ENCODE data around the gene ATG101. TPM values are rescaled to one million over a fixed set of nuclear protein-coding genes. Genes with fewer than 3 reads are reported as not detected.

Gene ATG101
- total and polyA plus RNA-seq, 2 experiments from 2014 or later: 77.3 to 139 TPM

DNA sequence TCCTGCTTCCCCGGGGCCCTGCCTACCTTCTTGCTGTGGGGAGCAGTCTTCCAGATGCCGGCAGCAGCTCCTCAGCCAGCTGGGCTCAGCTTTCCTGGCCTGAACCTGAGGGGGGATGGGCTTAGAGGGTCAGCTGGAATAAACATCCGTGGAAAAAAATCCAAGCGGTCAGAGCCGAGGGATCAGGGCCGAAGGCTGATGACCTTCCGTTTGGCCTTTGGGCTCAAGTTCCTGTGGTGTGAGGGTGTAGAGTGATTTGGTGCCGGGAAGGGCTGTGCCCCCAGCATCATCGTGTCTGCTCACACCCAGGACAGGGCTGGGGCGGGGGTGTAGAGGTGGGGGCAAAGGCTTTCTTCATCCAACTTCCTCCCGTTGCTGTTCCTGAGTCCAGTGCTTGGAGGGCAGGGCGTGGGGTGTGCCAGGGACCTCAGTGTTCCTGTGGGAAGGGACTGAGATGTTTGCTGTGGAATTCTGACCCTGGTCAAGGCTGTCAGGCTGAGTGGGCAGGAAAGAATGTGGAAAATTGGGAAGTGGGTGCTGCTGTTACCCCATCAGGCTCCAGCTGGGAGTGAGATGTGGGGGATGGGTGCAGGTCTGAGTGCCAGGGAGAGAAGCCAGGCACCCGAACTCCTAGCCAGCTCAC lies 12.4 kb downstream of the ATG101 start:
- in situ Hi-C loops (cut with MboI): no loop called here
- H3K4me2 ChIP-seq (ENCODE audit: unreplicated experiment): peak overlapping the region; percentile 49
- no peak for DNase-seq

DNA sequence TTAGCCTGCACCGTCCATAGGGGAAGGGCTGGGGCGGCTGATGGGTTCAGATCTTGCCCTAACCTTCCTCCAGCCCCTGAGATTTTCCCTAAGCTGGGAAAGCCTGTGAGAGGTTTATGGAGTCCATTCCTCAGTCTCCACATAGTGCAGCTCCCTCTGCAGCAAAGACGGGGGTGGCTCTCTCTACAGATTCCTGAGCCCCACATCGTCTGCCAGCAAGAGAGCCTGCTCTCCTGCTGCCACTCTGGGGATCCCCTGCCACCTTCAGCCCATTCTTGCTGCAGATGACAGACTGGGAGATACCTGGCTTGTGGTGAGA lies 12.8 kb downstream of the ATG101 start:
- H3F3A ChIP-seq (ENCODE audit: insufficient read depth): peaks cover 18% of the 10 kb centered on the region
- in situ Hi-C loops (cut with MboI): no loop called here
- peaks cover 24% of the 10 kb centered on the region for H3K79me2 ChIP-seq (ENCODE audit: insufficient read depth)
- H3K9me2 ChIP-seq (ENCODE audit: insufficient read depth): no peaks in the 10 kb centered on the region
- TF ChIP-seq EZH2 (IDR thresholded peaks at IDR 0.05; ENCODE audit: insufficient read depth, poor library complexity, severe bottlenecking) (no peak), EZH2phosphoT487 (IDR thresholded peaks at IDR 0.05; ENCODE audit: insufficient read depth, low read depth) (no peak)
- H3K4me2 ChIP-seq (ENCODE audit: unreplicated experiment): peak overlapping the region; percentile 49
- 47 to 63% methylated on average over 4 of the region's 4 CpGs for WGBS, 2 experiments (ENCODE audit: low coverage in 1 of 2, low lambda C conversion rate in 2 of 2, missing lambda C conversion rate in 2 of 2)
- peak; percentile 44 for DNase-seq
- H3K27ac ChIP-seq: peak overlapping the region; percentile 57
- H3K9me3 ChIP-seq (ENCODE audit: low read depth): no peaks in the 10 kb centered on the region
- H2AFZ ChIP-seq: no peak overlapping the region
- H4K20me1 ChIP-seq (ENCODE audit: insufficient read depth): no peaks in the 10 kb centered on the region; the same call in 1 of the 2 replicates
- peak overlapping the region; percentile 43 for H3K9ac ChIP-seq
- H3K36me3 ChIP-seq (ENCODE audit: low read depth): peaks cover 7% of the 10 kb centered on the region
- H3K27me3 ChIP-seq (replicated peaks; ENCODE audit: insufficient read depth): no peaks in the 10 kb centered on the region
- H3K4me3 ChIP-seq: no peak overlapping the region
- peaks cover 24% of the 10 kb centered on the region for H3K4me1 ChIP-seq (ENCODE audit: insufficient read depth)

More for the DNA sequence above, 12.4 kb downstream of the ATG101 start:
- Histone ChIP-seq H4K20me1 (ENCODE audit: insufficient read depth) (no peaks in the 10 kb centered on the region; the same call in 1 of the 2 replicates), H3K4me3 (0 out of 2 replicates have a peak overlapping the region, but pooled peaks have one; percentile 5), H3K79me2 (ENCODE audit: insufficient read depth) (peaks cover 29% of the 10 kb centered on the region), H3K36me3 (ENCODE audit: low read depth) (peaks cover 7% of the 10 kb centered on the region), H3K27me3 (replicated peaks; ENCODE audit: insufficient read depth) (no peaks in the 10 kb centered on the region), H3K9me2 (ENCODE audit: insufficient read depth) (no peaks in the 10 kb centered on the region), H3K4me1 (ENCODE audit: insufficient read depth) (peaks cover 24% of the 10 kb centered on the region), H3K27ac (peak overlapping the region; percentile 57), H3K9me3 (ENCODE audit: low read depth) (no peaks in the 10 kb centered on the region), H3F3A (ENCODE audit: insufficient read depth) (peaks cover 18% of the 10 kb centered on the region), H3K9ac (peak overlapping the region; percentile 43), H2AFZ (no peak overlapping the region)
- no peak for TF ChIP-seq EZH2phosphoT487 (IDR thresholded peaks at IDR 0.05; ENCODE audit: insufficient read depth, low read depth)
- no peak for TF ChIP-seq EZH2 (IDR thresholded peaks at IDR 0.05; ENCODE audit: insufficient read depth, poor library complexity, severe bottlenecking)
- 46 to 48% methylated on average over 13 of the region's 13 CpGs for WGBS, 2 experiments (ENCODE audit: low coverage in 1 of 2, low lambda C conversion rate in 2 of 2, missing lambda C conversion rate in 2 of 2)

- H3K4me2 ChIP-seq (ENCODE audit: unreplicated experiment): no peak overlapping the region
- H4K20me1 ChIP-seq (ENCODE audit: insufficient read depth): no peaks in the 10 kb centered on the region; the same call in 1 of the 2 replicates
- in situ Hi-C loops (cut with MboI): no loop called here
- H3K27me3 ChIP-seq (replicated peaks; ENCODE audit: insufficient read depth): no peaks in the 10 kb centered on the region
- WGBS, 2 experiments (ENCODE audit: low coverage in 1 of 2, low lambda C conversion rate in 2 of 2, missing lambda C conversion rate in 2 of 2): 36 to 40% methylated on average over 11 of the region's 11 CpGs
- no peak overlapping the region for H3K4me3 ChIP-seq
- peaks cover 19% of the 10 kb centered on the region for H3K79me2 ChIP-seq (ENCODE audit: insufficient read depth)
- DNase-seq: peak; percentile 78
- H3K9me2 ChIP-seq (ENCODE audit: insufficient read depth): no peaks in the 10 kb centered on the region
- peaks cover 18% of the 10 kb centered on the region for H3F3A ChIP-seq (ENCODE audit: insufficient read depth)
- H3K9ac ChIP-seq: peak overlapping the region; percentile 43
- H3K9me3 ChIP-seq (ENCODE audit: low read depth): no peaks in the 10 kb centered on the region
- peaks cover 24% of the 10 kb centered on the region for H3K4me1 ChIP-seq (ENCODE audit: insufficient read depth)
- H3K36me3 ChIP-seq (ENCODE audit: low read depth): peaks cover 2% of the 10 kb centered on the region; the same call in 1 of the 2 replicates
- H2AFZ ChIP-seq: no peak overlapping the region
- no peak for TF ChIP-seq EZH2phosphoT487 (IDR thresholded peaks at IDR 0.05; ENCODE audit: insufficient read depth, low read depth)
- no peak for TF ChIP-seq EZH2 (IDR thresholded peaks at IDR 0.05; ENCODE audit: insufficient read depth, poor library complexity, severe bottlenecking)
- peak overlapping the region; percentile 57 for H3K27ac ChIP-seq
Measured at GRCh38 chr12:52082988-52083637, 13.3 kb downstream of the ATG101 start.

DNA sequence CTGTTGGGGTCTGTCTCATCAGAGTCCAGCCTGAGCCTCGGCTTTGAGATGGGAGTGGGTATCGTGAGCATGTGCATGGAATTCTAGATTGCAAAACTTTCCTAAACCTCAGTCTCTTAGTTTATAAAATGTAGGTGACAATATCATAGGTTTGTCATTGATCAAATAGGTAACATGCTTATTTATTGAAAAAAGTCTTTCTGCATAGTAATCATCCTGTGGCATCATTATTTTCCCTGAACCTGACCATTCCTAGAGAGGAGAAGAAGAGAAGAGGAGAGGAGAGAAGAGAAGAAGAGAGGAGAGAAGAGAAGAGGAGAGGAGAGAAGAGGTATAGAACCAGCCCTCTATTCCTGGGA lies 13.8 kb downstream of the ATG101 start:
- no peaks in the 10 kb centered on the region for H3K9me2 ChIP-seq (ENCODE audit: insufficient read depth)
- H3K79me2 ChIP-seq (ENCODE audit: insufficient read depth): peaks cover 14% of the 10 kb centered on the region
- in situ Hi-C loops (cut with MboI): no loop called here
- TF ChIP-seq EZH2 (IDR thresholded peaks at IDR 0.05; ENCODE audit: insufficient read depth, poor library complexity, severe bottlenecking) (no peak), EZH2phosphoT487 (IDR thresholded peaks at IDR 0.05; ENCODE audit: insufficient read depth, low read depth) (no peak)
- H3K9ac ChIP-seq: no peak overlapping the region
- no peak overlapping the region for H3K4me2 ChIP-seq (ENCODE audit: unreplicated experiment)
- no peaks in the 10 kb centered on the region for H3K27me3 ChIP-seq (replicated peaks; ENCODE audit: insufficient read depth)
- H4K20me1 ChIP-seq (ENCODE audit: insufficient read depth): no peaks in the 10 kb centered on the region; the same call in 1 of the 2 replicates
- peaks cover 24% of the 10 kb centered on the region for H3K4me1 ChIP-seq (ENCODE audit: insufficient read depth)
- no peak overlapping the region for H3K4me3 ChIP-seq
- no peak overlapping the region for H3K27ac ChIP-seq
- no peak for DNase-seq
- no peak overlapping the region for H2AFZ ChIP-seq
- H3K9me3 ChIP-seq (ENCODE audit: low read depth): no peaks in the 10 kb centered on the region
- H3F3A ChIP-seq (ENCODE audit: insufficient read depth): peaks cover 18% of the 10 kb centered on the region
- WGBS, 2 experiments (ENCODE audit: low coverage in 1 of 2, low lambda C conversion rate in 2 of 2, missing lambda C conversion rate in 2 of 2): 2 to 3% methylated on average over 2 of the region's 2 CpGs
- no peaks in the 10 kb centered on the region for H3K36me3 ChIP-seq (ENCODE audit: low read depth)

Data from GM23248 (cell line).